ENCODE results near the gene GLTP.

- TF ChIP-seq EZH2 (IDR thresholded peaks at IDR 0.05; ENCODE audit: insufficient read depth, poor library complexity, severe bottlenecking): no peak
- TF ChIP-seq EZH2phosphoT487 (IDR thresholded peaks at IDR 0.05; ENCODE audit: insufficient read depth, low read depth): no peak
Measured at GRCh38 chr12:109803678-109804077, 76.7 kb downstream of the GLTP start.
